Left lung (tissue), 10 donors: Measurements from ENCODE around the gene AKAP17A. TPM values are rescaled to one million over a fixed set of nuclear protein-coding genes. Genes with fewer than 3 reads are reported as not detected.
"Not testable (repeated sequence)": the region's sequence is repeated elsewhere in the genome, so short reads cannot be mapped to it uniquely, and the experiment has no call there.

Experiments used
- ATAC-seq: fragments of 200-7000 bp; cut with Tn5 transposase; one replicate; pipeline ENCODE4 v1.9.1; 2020; ENCODE audit warnings: moderate library complexity
- DNase-seq, 4 donors: peaks; one replicate each; pipeline ENCODE4 v3.0.0-alpha.2; 2013 to 2020
- H3K27ac ChIP-seq, 2 donors: fragments of 200-600 bp; sonication (generic) in 1 of 2; one replicate each; pipeline versions ENCODE4 v1.5.0 to v1.8.0; 2020 to 2021
- H3K27me3 ChIP-seq, 2 donors: fragments of 200-600 bp; sonication (generic) in 1 of 2; one replicate each; pipeline versions ENCODE4 v1.5.0 to v1.8.0; 2020 to 2021
- H3K36me3 ChIP-seq, 2 donors: fragments of 200-600 bp; sonication (generic) in 1 of 2; one replicate each; pipeline versions ENCODE4 v1.5.0 to v1.8.0; 2020 to 2021
- H3K4me1 ChIP-seq, 2 donors: fragments of 200-600 bp; one replicate each; pipeline ENCODE4 v1.8.0; 2021
- H3K4me3 ChIP-seq, 2 donors: fragments of 200-600 bp; sonication (generic) in 1 of 2; one replicate each; pipeline versions ENCODE4 v1.5.0 to v1.8.0; 2020 to 2021; ENCODE audit warnings: mild to moderate bottlenecking in 1 of 2
- H3K9me3 ChIP-seq, 2 donors: fragments of 200-600 bp; sonication (generic) in 1 of 2; one replicate each; pipeline versions ENCODE4 v1.5.0 to v1.8.0; 2020 to 2021
- intact Hi-C, 2 donors: fragments of 100-400 bp; cut with DNase I; formaldehyde crosslinking; loops; one replicate each; pipeline versions ENCODE4 v1.11.2 to v1.14.2; 2022
- polyA plus RNA-seq, 6 donors: library from polyadenylated mRNA; unstranded; fragments of 120-200 nt; gene quantifications; one replicate each; pipeline ENCODE4 v1.2.1, GENCODE V29; 2013; ENCODE audit not compliant: insufficient read length in 6 of 6
- total RNA-seq, 2 donors: library from RNA; stranded (reverse); fragmentation: NEBNext Ultra II Directional; extraction: Animal tissue kit (Norgen Biotek cat#: 25700); gene quantifications; one replicate each; pipeline ENCODE4 v1.2.1, GENCODE V29; 2021
- TF ChIP-seq, protein P1 (sequence below), 2 donors: fragments of 200-600 bp; sonication (generic) in 1 of 2; IDR thresholded peaks; one replicate each; pipeline versions ENCODE4 v1.5.0 to v1.8.0; 2021; ENCODE audit warnings: antibody characterized with exemption in 2 of 2
- donor health status: DM: no; HTN: yes; CAD: no.
- donor health status: DM: no; HTN: no; CAD: no.

Gene AKAP17A
- total and polyA plus RNA-seq, 8 donors, result 31.1 to 49.7 (median 41.8) TPM

GRCh38 chrX:1558761-1559468, 32.5 kb upstream of the AKAP17A start:
- Histone ChIP-seq H3K9me3 (peaks cover 0 to 3% of the 10 kb centered on the region in 2 donors), H3K27ac (no peak overlapping the region), H3K4me3 (no peak overlapping the region), H3K27me3 (no peaks in the 10 kb centered on the region), H3K36me3 (no peaks in the 10 kb centered on the region), H3K4me1 (no peaks in the 10 kb centered on the region)
- TF ChIP-seq, protein P1, sequence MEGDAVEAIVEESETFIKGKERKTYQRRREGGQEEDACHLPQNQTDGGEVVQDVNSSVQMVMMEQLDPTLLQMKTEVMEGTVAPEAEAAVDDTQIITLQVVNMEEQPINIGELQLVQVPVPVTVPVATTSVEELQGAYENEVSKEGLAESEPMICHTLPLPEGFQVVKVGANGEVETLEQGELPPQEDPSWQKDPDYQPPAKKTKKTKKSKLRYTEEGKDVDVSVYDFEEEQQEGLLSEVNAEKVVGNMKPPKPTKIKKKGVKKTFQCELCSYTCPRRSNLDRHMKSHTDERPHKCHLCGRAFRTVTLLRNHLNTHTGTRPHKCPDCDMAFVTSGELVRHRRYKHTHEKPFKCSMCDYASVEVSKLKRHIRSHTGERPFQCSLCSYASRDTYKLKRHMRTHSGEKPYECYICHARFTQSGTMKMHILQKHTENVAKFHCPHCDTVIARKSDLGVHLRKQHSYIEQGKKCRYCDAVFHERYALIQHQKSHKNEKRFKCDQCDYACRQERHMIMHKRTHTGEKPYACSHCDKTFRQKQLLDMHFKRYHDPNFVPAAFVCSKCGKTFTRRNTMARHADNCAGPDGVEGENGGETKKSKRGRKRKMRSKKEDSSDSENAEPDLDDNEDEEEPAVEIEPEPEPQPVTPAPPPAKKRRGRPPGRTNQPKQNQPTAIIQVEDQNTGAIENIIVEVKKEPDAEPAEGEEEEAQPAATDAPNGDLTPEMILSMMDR (IDR thresholded peaks at IDR 0.05), result no peak
- intact Hi-C loops, result no loop called here
- no peak for ATAC-seq
- peak in 1 of 4 donors; percentile 6 for DNase-seq

DNA sequence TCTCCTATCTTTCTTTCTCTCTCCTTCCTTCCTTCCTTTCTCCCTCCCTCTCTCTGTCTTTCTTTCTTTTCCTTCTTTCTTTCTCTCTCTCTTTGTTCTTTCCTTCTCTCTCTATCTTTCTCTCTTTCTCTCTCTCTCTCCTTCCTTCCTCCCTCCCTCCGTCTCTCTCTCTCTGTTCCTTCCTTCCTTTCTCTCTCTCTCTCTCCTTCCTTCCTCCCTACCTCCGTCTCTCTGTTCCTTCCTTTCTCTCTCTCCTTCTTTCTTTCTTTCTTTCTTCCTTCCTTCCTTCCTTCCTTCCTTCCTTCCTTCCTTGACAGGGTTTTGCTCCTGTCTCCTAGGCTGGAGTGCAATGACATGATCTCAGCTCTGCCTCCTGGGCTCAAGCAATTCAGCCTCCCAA, 30.2 kb upstream of the AKAP17A start:
- intact Hi-C loops, result no loop called here
- no peak overlapping the region for H3K27ac ChIP-seq
- TF ChIP-seq, protein P1 (IDR thresholded peaks at IDR 0.05), result no peak
- DNase-seq (no peak), ATAC-seq (no peak)
- H3K4me3 ChIP-seq, result no peak overlapping the region
- H3K36me3 ChIP-seq, result no peaks in the 10 kb centered on the region
- no peaks in the 10 kb centered on the region for H3K27me3 ChIP-seq
- no peaks in the 10 kb centered on the region for H3K9me3 ChIP-seq
- H3K4me1 ChIP-seq, result peaks cover 0 to 7% of the 10 kb centered on the region in 2 donors

DNA sequence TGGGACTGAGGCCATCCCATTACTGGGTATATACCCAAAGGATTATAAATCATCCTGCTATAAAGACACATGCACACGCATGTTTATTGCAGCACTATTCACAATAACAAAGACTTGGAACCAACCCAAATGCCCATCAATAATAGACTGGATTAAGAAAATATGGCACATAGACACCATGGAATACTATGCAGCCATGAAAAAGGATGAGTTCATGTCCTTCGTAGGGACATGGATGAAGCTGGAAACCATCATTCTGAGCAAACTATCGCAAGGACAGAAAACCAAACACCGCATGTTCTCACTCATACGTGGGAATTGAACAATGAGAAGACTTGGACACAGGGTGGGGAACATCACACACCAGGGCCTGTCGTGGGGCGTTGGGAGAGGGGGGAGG, 27.3 kb upstream of the AKAP17A start:
- H3K27me3 ChIP-seq, H3K9me3 ChIP-seq, H3K4me1 ChIP-seq, DNase-seq, ATAC-seq, H3K4me3 ChIP-seq, H3K27ac ChIP-seq, H3K36me3 ChIP-seq, intact Hi-C loops: not testable (repeated sequence)

DNA sequence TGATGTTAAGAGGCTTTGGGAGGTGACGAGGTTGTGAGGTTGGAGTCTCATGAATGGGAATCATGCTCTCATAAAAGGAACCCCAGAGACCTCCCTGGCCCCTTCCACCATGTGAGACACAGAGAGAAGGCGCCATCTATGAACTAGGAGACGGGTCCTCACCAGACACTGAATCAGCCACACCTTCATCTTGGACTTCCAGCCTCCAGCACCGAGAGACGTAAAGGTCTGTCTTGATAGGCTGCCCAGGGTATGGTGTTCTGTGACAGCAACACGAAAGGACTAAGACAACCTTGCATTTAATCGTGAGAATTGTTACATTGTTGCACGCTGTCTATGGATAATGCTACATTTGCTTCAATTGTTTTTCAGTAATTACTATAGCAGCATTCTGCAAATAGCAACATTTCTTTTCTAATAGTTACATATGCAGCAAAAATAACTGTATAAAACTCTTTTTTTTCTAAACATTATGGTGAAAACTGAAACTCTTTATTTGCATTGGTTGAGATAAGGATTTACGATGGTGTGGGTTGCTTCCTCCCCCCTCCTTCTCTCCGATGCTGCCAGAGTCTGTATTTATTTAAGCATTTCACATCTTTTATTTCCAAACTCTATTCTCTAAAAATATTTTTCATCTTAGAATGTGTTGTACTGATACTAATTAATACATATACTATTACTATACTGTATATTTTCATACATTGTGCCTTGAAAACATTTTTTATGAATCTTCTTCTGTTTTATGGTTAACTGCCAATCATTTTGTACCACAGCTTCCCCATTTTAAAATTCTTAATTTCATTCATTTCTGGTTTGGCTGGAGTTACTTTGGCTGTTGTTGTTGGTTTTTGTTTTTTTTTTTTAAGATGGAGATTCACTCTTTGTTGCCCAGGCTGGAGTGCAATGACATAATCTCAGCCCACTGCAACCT, 26.4 kb upstream of the AKAP17A start:
- no peaks in the 10 kb centered on the region for H3K36me3 ChIP-seq
- intact Hi-C loops, result no loop called here

GRCh38 chrX:1574181-1574580, 17.2 kb upstream of the AKAP17A start:
- intact Hi-C loops, result loop anchor here in 1 of 2 donors (10.0 kb wide), 1 partner anchor 119 kb away; the partner anchor contains the start of gene ASMTL
- H3K9me3 ChIP-seq, ATAC-seq, H3K4me3 ChIP-seq, H3K4me1 ChIP-seq, H3K36me3 ChIP-seq, H3K27me3 ChIP-seq, DNase-seq, H3K27ac ChIP-seq: not testable (repeated sequence)

More for the DNA sequence above, 26.4 kb upstream of the AKAP17A start:
- H3K4me1 ChIP-seq, result peaks cover 0 to 7% of the 10 kb centered on the region in 2 donors
- H3K27ac ChIP-seq, result no peak overlapping the region
- ATAC-seq, result no peak
- no peaks in the 10 kb centered on the region for H3K9me3 ChIP-seq
- no peak for DNase-seq
- H3K4me3 ChIP-seq, result no peak overlapping the region
- no peaks in the 10 kb centered on the region for H3K27me3 ChIP-seq
- TF ChIP-seq, protein P1 (IDR thresholded peaks at IDR 0.05), result no peak
